A549 (cell line): ENCODE data around the gene CHST7.

Experiments
- BHLHE40 ChIP-seq: IDR thresholded peaks from 2 replicates; pipeline ENCODE4 v1.6.1; 2012; ENCODE audit warnings: low read depth, low read length, inconsistent platforms
- CTCF ChIP-seq: fragments of >200 bp; sonication (Bioruptor Twin); formaldehyde crosslinking; IDR thresholded peaks from 3 replicates; pipeline ENCODE4 v1.5.1; 2016
- EHMT2 ChIP-seq: fragments of 200-600 bp; sonication (generic); IDR thresholded peaks from 2 replicates; pipeline ENCODE4 v1.6.1; 2016; ENCODE audit warnings: antibody characterized with exemption, low read depth, mild to moderate bottlenecking, moderate library complexity
- SMC3 ChIP-seq: fragments of >200 bp; sonication (Bioruptor Twin); formaldehyde crosslinking; IDR thresholded peaks from 3 replicates; pipeline ENCODE4 v1.6.1; 2018; ENCODE audit warnings: inconsistent platforms

DNA sequence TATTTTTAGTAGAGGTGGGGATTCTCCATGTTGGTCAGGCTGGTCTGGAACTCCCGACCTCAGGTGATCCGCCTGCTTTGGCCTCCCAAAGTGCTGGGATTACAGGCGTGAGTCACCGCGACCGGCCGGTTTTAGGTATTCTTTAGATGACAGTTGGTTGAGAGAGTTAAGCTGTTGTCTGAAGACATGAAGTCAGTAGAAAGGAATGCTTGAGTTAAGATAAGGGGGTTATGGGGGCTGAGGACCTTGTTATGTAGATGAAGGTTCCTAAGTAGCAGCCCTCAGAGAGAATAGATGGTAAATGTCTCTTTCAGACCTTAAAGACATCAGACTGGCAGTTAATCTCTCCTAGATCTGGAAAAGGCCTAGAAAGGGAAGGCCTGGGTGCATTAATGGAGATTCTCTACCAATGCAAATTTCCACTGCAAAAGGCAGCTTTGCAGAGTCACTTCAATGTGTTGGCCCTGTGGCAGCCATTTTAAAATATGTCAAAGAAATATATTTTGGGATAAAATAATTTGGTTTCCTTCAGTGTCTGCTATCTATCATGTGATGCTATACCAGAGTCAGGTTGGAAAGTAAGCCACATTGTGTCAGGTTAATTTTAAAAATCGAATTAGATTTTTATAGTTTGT, 22.0 kb upstream of the CHST7 start:
- TF ChIP-seq CTCF (no peak), BHLHE40 (no peak), SMC3 (no peak), EHMT2 (no peak)
